Measurements from ENCODE around the gene KRT25.
"Not testable (repeated sequence)": the region's sequence is repeated elsewhere in the genome, so short reads cannot be mapped to it uniquely, and the experiment has no call there.

Gene KRT25

DNA sequence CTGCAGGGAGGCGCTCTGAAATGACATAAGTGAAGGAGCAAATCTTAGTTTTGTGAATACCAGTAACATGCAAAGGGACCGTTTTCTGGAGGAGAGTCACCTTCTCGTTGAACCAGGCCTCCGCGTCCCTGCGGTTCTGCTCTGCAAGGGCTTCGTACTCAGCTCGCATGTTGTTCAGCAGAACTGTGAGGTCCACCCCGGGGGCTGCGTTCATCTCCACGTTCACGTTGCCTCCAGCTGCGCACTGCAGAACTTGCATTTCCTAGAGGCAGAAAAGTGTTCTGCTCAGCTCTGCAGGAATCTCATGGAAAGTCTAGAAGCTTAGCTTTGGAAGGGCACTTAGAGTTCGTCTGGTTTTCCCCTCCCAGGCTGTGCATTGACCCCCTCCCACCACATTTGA, 4.1 kb downstream of the KRT25 start:
- no peak for DNase-seq

DNA sequence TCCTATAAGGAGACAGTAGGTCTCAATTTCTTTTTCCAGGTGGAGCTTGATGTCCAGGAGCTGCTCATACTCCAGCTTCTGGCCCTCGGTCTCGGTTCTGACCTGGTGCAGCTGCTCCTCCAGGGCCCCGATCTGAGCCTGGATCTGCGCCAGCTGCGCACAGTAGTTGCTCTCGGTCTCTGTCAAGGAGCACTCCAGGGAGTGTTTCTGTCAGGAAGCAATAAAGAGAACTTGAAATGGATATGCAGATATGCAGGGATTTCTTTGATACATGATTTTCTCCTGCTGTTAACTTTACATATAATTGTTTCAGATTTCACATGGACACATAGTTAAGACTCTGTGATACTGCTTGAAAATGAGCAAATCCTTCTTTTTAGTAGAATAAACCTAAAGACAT, 4.7 kb downstream of the KRT25 start:
- no peak for DNase-seq

GRCh38 chr17:40748666-40749065, 6.5 kb downstream of the KRT25 start:
- DNase-seq: not testable (repeated sequence)

DNA sequence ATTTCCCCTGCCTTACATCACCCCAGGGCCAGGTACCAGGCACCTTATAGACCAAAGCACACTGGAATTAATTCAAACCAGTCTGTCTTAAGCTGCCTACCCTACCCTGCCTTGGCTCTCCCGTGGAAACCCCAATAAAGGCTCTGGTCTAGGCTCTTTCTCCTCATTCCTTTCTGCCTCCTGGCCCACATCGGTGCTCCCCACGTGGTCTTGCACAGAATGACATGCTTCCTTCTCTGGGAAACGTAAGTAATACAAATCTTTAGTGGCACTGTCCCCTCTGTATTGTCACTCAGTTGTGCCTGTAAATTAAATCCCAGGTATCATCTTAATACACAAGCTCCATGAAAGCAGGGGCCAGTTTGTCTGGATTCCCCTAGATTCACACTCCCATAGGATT, 16.6 kb downstream of the KRT25 start:
- no peak for DNase-seq

- DNase-seq: no peak
Measured at GRCh38 chr17:40735016-40735415, 20.1 kb downstream of the KRT25 start.

DNA sequence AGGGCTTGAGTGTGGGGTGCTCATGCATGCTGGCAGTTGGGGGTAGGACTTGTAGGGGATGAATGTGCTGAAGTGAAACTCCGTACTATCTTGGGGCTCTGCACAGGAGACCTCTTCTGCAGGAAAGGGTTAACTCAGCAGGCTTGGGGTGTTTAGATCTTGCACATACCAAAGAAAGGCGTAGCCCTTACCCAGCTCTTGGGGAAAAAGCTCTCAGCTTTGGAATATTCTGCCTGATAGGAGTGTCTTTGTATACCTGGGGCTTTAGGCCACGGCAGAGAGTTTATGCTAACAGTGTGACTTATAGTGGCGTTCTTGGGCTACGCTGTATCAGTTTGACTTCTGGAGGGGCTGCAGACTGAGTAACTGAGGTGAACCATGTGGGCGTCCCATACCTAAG, 21.1 kb downstream of the KRT25 start:
- DNase-seq: no peak

DNA sequence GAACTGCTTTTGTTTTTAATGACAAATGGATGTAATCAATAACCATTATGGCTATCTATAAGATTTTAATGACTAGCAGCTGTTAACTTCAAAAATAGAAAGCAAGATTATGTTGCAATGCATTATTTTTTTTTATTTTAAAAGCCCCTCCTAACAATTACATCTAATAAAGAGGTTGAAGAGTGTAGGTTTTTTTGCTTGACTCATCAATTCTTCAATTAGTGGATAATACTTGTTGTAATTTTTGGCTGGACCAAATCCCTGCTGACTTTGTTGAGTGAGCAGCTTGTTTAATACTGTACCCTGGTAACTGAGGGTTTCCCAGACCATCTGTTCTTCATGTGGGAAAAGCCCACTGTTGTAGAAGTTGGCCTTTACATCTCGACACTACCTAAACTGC, 24.2 kb downstream of the KRT25 start:
- no peak for DNase-seq

GRCh38 chr17:40727447-40728231, 27.5 kb downstream of the KRT25 start:
- DNase-seq: no peak

GRCh38 chr17:40726919-40727318, 28.2 kb downstream of the KRT25 start:
- no peak for DNase-seq

GRCh38 chr17:40724656-40725055, 30.5 kb downstream of the KRT25 start:
- no peak for DNase-seq

GRCh38 chr17:40722241-40722640, 32.9 kb downstream of the KRT25 start:
- no peak for DNase-seq

DNA sequence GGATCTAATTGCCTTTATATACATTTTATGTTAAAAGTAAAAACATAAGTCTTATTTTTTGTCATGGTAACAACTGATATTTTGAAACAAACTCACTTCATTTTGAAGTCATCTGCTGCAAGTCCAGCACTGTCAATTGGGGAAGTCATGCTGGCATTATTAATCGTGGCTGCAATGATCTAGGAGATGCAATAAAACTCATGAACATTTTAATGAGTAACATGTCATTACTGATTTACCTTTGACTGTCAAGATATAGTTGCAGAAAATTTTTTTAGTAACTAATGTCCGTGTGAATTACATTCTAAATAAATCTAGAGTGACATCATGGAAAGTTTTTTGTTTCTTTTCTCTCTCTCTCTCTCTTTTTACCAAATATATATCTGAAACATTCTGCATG, 34.2 kb downstream of the KRT25 start:
- DNase-seq: no peak

DNA sequence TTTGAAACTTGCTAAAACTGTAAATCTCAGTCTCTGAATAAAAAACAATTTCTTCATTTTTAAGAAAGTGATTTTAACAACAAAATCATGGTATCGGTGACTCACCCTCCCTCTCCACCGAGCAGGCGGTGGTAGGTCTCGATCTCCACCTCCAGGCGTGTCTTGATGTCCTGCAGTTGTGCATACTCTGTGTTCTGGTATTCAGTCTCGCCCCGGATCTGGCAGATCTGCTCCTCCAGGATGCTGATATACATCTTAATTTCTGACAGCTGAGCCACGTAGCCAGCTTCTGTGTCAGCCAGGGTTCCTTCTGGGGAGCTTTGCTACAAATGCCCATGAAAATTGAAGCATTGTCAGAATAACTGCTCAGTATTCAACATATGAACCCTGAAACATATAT, 36.2 kb downstream of the KRT25 start:
- DNase-seq: no peak

DNA sequence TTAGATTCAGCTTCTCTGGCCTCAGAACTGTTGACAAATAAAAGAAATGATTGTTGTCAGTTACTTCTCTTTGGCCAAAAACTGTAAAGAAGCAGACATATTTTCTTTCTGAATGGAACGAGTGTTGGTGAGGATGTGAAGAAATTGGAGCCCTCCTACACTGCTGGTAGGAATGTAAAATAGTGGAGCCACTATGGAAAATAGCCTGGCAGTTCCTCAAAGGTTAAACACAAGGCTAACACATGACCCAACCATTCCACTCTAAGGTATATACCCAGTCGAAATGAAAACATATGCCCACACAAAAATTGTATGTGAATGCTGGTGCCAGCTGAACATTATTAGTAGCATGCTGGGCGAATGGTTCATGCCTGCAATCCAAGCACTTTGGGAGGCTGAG, 37.4 kb downstream of the KRT25 start:
- DNase-seq: no peak

DNA sequence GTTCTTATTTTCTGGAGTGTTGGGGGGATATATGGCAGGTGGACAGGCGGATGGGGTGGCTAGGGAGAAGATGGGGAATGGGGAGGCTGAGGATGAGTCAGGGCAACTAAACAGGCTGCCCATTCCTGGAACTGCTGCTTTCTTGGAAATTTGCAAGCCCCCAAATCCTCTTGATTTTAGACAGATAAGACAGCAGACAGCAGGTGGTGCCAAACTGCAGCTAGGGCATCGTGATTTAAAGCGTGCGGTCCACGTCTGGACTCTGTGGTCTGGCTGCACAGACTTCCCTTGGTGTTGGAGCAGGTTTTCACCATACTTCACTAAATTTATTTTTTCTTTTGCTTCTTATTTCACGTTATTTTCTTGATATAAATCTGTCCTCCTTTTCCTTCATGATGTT, 40.7 kb downstream of the KRT25 start:
- DNase-seq: no peak

DNA sequence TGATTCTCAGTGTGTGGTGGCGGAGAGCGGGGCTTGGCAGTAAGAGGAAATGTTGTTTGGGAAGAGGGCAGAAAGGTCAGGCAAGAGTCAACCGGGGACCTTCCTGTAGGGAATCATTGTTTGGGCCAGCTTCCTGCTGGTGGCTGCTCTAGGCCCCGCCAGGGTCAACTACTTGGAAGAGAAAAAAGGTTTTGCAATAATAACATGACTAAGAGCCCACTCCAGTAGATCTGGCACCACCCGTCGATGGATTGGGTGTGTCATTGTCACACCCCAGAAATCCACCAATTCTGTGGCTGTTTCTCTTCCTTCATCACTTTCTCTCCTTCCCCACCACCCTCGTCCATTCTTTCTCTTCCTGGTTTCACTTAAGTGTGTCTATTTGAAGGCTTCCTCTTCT, 47.4 kb downstream of the KRT25 start:
- no peak for DNase-seq

- DNase-seq: no peak
Measured at GRCh38 chr17:40705584-40705983, 49.5 kb downstream of the KRT25 start.

GRCh38 chr17:40703652-40704051, 51.5 kb downstream of the KRT25 start, which contains the start of gene KRT24:
Gene KRT24, minus strand, starts transcription at chr17:40703752. Its CDS starts 59 bp downstream, at chr17:40703693.
- DNase-seq: no peak

- DNase-seq: no peak
Measured at GRCh38 chr17:40702271-40702670, 52.9 kb downstream of the KRT25 start.

DNA sequence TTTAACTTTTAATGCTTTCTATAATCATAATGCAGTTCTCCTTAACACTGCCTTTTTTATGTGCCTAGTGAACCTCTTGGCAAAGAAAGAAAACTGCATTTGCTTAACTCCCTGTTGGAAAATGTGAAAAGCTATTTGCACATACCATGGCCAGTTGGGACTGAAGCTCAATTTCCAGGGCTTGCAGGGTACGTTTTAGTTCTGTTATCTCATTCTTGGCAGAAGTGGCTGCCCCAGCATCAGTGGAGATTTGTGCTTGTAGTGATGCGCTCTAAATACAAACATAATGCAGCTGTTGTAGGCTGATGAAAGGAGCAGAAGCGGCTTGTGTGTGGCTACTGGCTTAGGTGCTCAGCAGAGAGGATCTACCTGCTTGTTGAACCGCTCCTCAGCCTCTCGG, 55.3 kb downstream of the KRT25 start:
- DNase-seq: no peak

DNA sequence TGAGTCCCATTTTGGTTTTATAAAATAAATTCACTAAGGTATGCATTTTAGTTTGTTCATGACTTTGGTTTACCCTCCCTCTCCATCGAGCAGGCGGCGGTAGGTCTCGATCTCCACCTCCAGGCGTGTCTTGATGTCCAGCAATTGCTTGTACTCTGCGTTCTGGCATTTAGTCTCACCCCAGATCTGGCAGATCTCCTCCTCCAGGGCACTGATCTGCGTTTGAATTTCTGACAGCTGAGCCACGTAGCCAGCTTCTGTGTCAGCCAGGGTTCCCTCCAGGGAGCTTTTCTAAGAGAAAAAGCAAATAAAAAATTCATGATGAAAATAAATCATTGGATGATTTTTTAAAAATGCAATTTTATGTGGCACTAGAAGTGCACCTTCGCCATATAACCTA, 55.8 kb downstream of the KRT25 start:
- DNase-seq: no peak

Measured in CD4-positive, alpha-beta T cell treated with Interleukin-6 for 4 hours (primary cell).